Prostate gland (tissue), 2 donors: Measurements from ENCODE around the gene ADGRL1. TPM values are rescaled to one million over a fixed set of nuclear protein-coding genes. Genes with fewer than 3 reads are reported as not detected.

Experiments
- DNase-seq: peaks from one replicate; pipeline ENCODE4 v3.0.0-alpha.2; 2019; ENCODE audit warnings: low spot score
- H3K27ac ChIP-seq, 2 donors: fragments of 200-600 bp; sonication (generic); 2 replicates each; pipeline ENCODE4 v1.5.1; 2017 to 2019
- H3K27me3 ChIP-seq: fragments of 200-600 bp; sonication (generic); replicated peaks from 2 replicates; pipeline ENCODE4 v1.5.1; 2019; ENCODE audit not compliant: insufficient read depth
- H3K36me3 ChIP-seq, 2 donors: fragments of 200-600 bp; sonication (generic); 1 replicate in 1 of 2; 2 replicates in 1 of 2; pipeline versions ENCODE4 v1.5.1 to v1.8.1; 2017 to 2019
- H3K4me1 ChIP-seq: fragments of 200-600 bp; sonication (generic); replicated peaks from 2 replicates; pipeline ENCODE4 v1.5.1; 2019
- H3K4me3 ChIP-seq, 2 donors: fragments of 200-600 bp; sonication (generic); 2 replicates each; pipeline ENCODE4 v1.5.1; 2017 to 2019
- H3K9me3 ChIP-seq: fragments of 200-600 bp; sonication (generic); 2 replicates; pipeline ENCODE4 v1.5.1; 2017
- CTCF ChIP-seq, 4 experiments: fragments of 200-600 bp in 2 of 4; fragments of 450-650 bp in 2 of 4; sonication (generic) in 2 of 4; IDR thresholded peaks; 1 replicate in 3 of 4; 2 replicates in 1 of 4; pipeline ENCODE4 v1.5.1; 2016 to 2019; ENCODE audit warnings: antibody characterized with exemption in 4 of 4, mild to moderate bottlenecking in 2 of 4, moderate library complexity in 2 of 4
- POLR2A ChIP-seq: fragments of 450-650 bp; IDR thresholded peaks from one replicate; pipeline ENCODE4 v1.6.1; 2016; ENCODE audit warnings: antibody characterized with exemption, mild to moderate bottlenecking
- POLR2AphosphoS5 ChIP-seq: sonication (generic); formaldehyde crosslinking; IDR thresholded peaks from one replicate; pipeline ENCODE4 v1.6.1; 2017; ENCODE audit warnings: antibody characterized with exemption
- WGBS: methylation state at CpG from one replicate; pipeline ENCODE4 v1.1.5; 2018; 5-methylcytosine and 5-hydroxymethylcytosine counted together
- intact Hi-C: fragments of 100-400 bp; cut with DNase I; formaldehyde crosslinking; loops from one replicate; pipeline ENCODE4 v1.14.2; 2022
- small RNA-seq, 2 donors: library from RNA; depleted of rRNA; stranded (forward); fragments of <200 nt; gene quantifications; one replicate each; pipeline ENCODE3, GENCODE V24; 2016
- total RNA-seq, 2 donors: library from RNA; depleted of rRNA; stranded (reverse); fragments of >200 nt; gene quantifications; one replicate each; pipeline ENCODE4 v1.1.0, GENCODE V29; 2016

ADGRL1 gene
- total RNA-seq, 2 donors from 2014 or later: 13.0 to 44.1 TPM

GRCh38 chr19:14101003-14101545, 104.9 kb downstream of the ADGRL1 start:
- DNase-seq: no peak
- TF ChIP-seq CTCF (IDR thresholded peaks at IDR 0.05): no peak
- no peak for TF ChIP-seq POLR2A
- no peak for TF ChIP-seq POLR2AphosphoS5
- H3K27ac ChIP-seq: no peak overlapping the region
- peaks cover 0 to 16% of the 10 kb centered on the region in 2 donors for H3K36me3 ChIP-seq
- H3K4me3 ChIP-seq: no peak overlapping the region
- no peaks in the 10 kb centered on the region for H3K9me3 ChIP-seq
- intact Hi-C loops: no loop called here
- H3K4me1 ChIP-seq: no peaks in the 10 kb centered on the region
- H3K27me3 ChIP-seq: no peaks in the 10 kb centered on the region
- WGBS: 96% methylated on average over 6 of the region's 6 CpGs

Small RNAs within 50 kb of the gene (small RNA-seq; reads per million reads assigned to genes)
- gene RN7SL231P: 0 reads per million in 2 donors

Other genes starting within 250 kb of the ADGRL1 start
- 10 to 100 TPM in 1 of 2 donors, 1 to 10 TPM in 1; 9.2 to 12.7 TPM for gene RFX1, start 199.8 kb downstream of the ADGRL1 start, total RNA-seq
- gene RLN3, start 178.0 kb downstream of the ADGRL1 start, total RNA-seq: not detected
- 1 to 10 TPM; 4.7 to 8.3 TPM for gene IL27RA, start 174.4 kb downstream of the ADGRL1 start, total RNA-seq
- 10 to 100 TPM in 1 of 2 donors, 1 to 10 TPM in 1; 1.8 to 16.1 TPM for gene PALM3, start 144.1 kb downstream of the ADGRL1 start, total RNA-seq
- gene MISP3, start 133.4 kb downstream of the ADGRL1 start, total RNA-seq: 10 to 100 TPM; 12.4 to 17.2 TPM
- under 1 TPM in 1 of 2 donors, not detected in 1; 0.97 TPM for gene C19orf67, start 120.4 kb downstream of the ADGRL1 start, total RNA-seq
- 10 to 100 TPM; 25.4 to 48.2 TPM for gene SAMD1, start 115.4 kb downstream of the ADGRL1 start, total RNA-seq
- gene PRKACA, start 88.4 kb downstream of the ADGRL1 start, total RNA-seq: 100 to 1,000 TPM in 1 of 2 donors, 10 to 100 TPM in 1; 34.8 to 106 TPM
- gene ASF1B, start 69.6 kb downstream of the ADGRL1 start, total RNA-seq: 10 to 100 TPM in 1 of 2 donors, 1 to 10 TPM in 1; 5.1 to 19.7 TPM
- 10 to 100 TPM; 16.3 to 42.2 TPM for gene ADGRE5, start 175.3 kb upstream of the ADGRL1 start, total RNA-seq
- gene DDX39A, start 213.2 kb upstream of the ADGRL1 start, total RNA-seq: 100 to 1,000 TPM in 1 of 2 donors, 10 to 100 TPM in 1; 64.9 to 121 TPM
- gene PKN1, start 227.1 kb upstream of the ADGRL1 start, total RNA-seq: 100 to 1,000 TPM in 1 of 2 donors, 10 to 100 TPM in 1; 54.3 to 255 TPM